Testis (tissue), 2 donors: Measurements from ENCODE around the gene SAT1.

ENCODE experiments used
- CTCF ChIP-seq, 3 experiments: fragments of 450-650 bp in 2 of 3; fragments of 200-600 bp in 1 of 3; sonication (generic) in 1 of 3; IDR thresholded peaks; one replicate each; pipeline ENCODE4 v1.5.1; 2016 to 2019; ENCODE audit warnings: antibody characterized with exemption in 3 of 3, mild to moderate bottlenecking in 2 of 3, moderate library complexity in 1 of 3
- POLR2A ChIP-seq: fragments of 450-650 bp; IDR thresholded peaks from one replicate; pipeline ENCODE4 v1.6.1; 2017; ENCODE audit warnings: antibody characterized with exemption, mild to moderate bottlenecking, moderate library complexity

GRCh38 chrX:23813808-23814207, 30.8 kb downstream of the SAT1 start:
- TF ChIP-seq POLR2A (no peak), CTCF (IDR thresholded peaks at IDR 0.05) (no peak)
